GM12865 (cell line): ENCODE data around the gene NEK2.
"Not testable (repeated sequence)": the region's sequence is repeated elsewhere in the genome, so short reads cannot be mapped to it uniquely, and the experiment has no call there.

ENCODE experiments used
- DNase-seq: peaks from one replicate; pipeline ENCODE4 v3.0.0; 2010; ENCODE audit warnings: low read depth
- H3K4me3 ChIP-seq: 2 replicates; pipeline ENCODE4 v1.5.1; 2011; ENCODE audit warnings: mild to moderate bottlenecking, low read depth, low read length, control low read depth
- TF ChIP-seq, protein P1 (sequence below): IDR thresholded peaks from 2 replicates; pipeline ENCODE4 v1.5.1; 2011; ENCODE audit warnings: low read length, control low read depth, low read depth, inconsistent platforms; ENCODE audit not compliant: insufficient read depth; ENCODE audit errors: missing control alignments

NEK2 gene

DNA sequence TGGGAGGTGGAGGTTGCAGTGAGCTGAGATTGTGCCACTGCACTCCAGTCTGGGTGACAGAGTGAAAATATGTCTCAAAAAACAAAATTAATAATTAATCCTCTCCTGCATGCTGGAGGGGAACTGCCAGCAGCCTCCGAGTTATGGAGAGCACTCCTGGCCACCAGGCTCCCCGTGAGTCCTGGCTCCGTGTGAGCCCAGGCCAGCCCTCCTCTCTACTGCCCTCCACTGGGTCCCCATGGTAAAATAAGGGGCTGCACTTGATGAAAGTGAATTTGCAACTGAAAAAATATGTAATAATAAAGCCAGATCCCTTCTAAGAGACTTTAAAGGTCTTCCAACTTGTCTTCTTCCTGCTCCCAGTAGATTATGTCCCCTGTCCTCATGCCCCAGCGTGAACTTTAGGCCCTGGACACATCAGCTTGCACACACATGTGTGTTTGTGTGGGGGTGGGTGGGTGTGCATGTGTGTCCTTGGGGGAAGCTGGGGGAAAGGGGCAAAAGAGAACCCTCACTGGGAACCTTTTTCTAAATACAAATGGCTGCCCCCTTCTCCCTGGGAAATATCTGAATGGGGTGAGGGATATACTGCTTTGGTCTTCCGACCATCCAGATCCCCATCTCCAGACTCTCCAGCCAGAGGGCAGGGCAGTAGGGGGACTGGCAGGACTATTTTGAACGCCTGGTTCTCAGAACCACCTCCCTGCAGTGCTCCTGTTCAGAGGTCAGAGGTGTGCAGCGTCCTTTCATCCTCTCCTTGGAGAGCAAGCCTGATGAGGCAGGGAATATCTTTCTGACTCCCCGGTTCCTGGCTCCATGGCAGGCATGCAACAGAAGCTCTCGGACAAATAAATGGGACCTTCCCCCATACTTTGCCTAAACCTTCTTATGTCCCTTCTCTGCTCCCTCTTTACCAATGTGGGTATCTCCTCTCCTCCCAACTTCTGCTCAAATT, 26.2 kb downstream of the NEK2 start:
- TF ChIP-seq, protein P1, sequence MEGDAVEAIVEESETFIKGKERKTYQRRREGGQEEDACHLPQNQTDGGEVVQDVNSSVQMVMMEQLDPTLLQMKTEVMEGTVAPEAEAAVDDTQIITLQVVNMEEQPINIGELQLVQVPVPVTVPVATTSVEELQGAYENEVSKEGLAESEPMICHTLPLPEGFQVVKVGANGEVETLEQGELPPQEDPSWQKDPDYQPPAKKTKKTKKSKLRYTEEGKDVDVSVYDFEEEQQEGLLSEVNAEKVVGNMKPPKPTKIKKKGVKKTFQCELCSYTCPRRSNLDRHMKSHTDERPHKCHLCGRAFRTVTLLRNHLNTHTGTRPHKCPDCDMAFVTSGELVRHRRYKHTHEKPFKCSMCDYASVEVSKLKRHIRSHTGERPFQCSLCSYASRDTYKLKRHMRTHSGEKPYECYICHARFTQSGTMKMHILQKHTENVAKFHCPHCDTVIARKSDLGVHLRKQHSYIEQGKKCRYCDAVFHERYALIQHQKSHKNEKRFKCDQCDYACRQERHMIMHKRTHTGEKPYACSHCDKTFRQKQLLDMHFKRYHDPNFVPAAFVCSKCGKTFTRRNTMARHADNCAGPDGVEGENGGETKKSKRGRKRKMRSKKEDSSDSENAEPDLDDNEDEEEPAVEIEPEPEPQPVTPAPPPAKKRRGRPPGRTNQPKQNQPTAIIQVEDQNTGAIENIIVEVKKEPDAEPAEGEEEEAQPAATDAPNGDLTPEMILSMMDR: no peak
- DNase-seq: no peak

GRCh38 chr1:211648336-211648735, 27.1 kb downstream of the NEK2 start:
- H3K4me3 ChIP-seq: no peak overlapping the region
- no peak for DNase-seq
- TF ChIP-seq, protein P1: no peak

More for the DNA sequence above, 26.2 kb downstream of the NEK2 start:
- no peak overlapping the region for H3K4me3 ChIP-seq

DNA sequence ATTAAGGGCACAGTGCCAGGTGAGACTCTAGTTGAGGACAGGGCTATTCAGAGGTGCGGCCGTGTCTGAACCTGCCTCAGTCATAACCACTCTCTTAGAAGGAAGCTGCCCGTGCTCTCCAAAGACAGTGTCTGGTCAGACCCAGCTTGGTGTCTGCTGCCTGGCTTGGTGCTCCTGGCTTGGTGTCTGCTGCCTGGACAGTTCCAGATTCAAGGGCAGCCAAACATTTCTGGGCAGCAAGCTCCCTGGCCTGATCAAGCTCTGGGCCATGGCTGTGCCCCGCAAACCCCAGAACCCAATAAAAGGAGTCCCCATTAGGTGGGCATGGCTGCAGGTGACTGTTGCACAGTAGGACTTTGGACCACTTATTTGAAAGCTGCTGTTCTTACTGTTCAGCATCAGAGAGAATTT, 27.7 kb downstream of the NEK2 start:
- DNase-seq: no peak
- TF ChIP-seq, protein P1: no peak
- H3K4me3 ChIP-seq: no peak overlapping the region

- DNase-seq: no peak
- H3K4me3 ChIP-seq: no peak overlapping the region
- TF ChIP-seq, protein P1: no peak
Observed at GRCh38 chr1:211646566-211646965, 28.9 kb downstream of the NEK2 start.

DNA sequence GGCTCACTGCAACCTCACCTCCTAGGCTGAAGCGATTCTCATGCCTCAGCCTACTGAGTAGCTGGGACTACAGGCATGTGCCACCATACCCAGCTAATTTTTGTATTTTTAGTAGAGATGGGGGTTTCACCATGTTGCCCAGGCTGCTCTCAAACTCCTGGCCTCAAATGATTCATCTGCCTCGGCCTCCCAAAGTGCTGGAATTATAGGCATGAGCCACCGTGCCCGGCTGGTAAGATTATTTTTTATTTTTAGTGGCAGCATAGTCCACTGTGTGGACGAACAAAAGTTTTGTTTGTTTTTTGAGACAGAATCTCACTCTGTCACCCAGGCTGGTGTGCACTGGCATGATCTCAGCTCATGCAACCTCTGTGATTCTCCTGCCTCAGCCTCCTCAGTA, 29.8 kb downstream of the NEK2 start:
- not testable (repeated sequence) for DNase-seq, H3K4me3 ChIP-seq

DNA sequence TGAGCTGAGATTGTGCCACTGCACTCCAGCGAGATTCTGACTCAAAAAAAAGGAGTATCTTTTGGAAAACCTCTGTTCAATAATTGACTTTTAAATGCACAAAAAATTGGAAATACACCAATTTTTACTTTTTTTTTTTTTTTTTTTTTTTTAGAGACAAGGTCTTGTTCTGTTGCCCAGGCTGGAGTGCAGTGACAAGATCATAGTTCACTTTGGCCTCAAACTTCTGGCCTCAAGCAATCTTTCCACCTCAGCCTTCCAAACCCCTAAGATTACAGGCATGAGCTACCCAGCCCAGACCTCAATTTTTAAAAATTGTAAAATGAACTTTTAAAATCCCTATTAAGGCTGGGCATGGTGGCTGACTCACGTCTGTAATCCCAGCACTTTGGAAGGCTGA, 30.8 kb downstream of the NEK2 start:
- DNase-seq: no peak
- TF ChIP-seq, protein P1: no peak
- no peak overlapping the region for H3K4me3 ChIP-seq

- no peak for DNase-seq
Observed at GRCh38 chr1:211643324-211644212, 31.9 kb downstream of the NEK2 start.

More at GRCh38 chr1:211643324-211644212, 31.9 kb downstream of the NEK2 start:
- TF ChIP-seq, protein P1: no peak
- H3K4me3 ChIP-seq: no peak overlapping the region
